SJSA1 (cell line): ENCODE results near the gene PARP2. TPM values are rescaled to one million over a fixed set of nuclear protein-coding genes. Genes with fewer than 3 reads are reported as not detected.
"Not testable (repeated sequence)": the region's sequence is repeated elsewhere in the genome, so short reads cannot be mapped to it uniquely, and the experiment has no call there.

Experiments
- DNase-seq, 2 experiments: peaks; one replicate each; pipeline ENCODE4 v3.0.0-alpha.2; 2015 to 2020; ENCODE audit warnings: low spot score in 2 of 2, low read depth in 1 of 2
- H3K27ac ChIP-seq: fragments of 250-450 bp; sonication (Bioruptor Pico); 2 replicates; pipeline ENCODE4 v1.5.1; 2020; ENCODE audit warnings: mild to moderate bottlenecking, moderate library complexity
- H3K27me3 ChIP-seq: fragments of 250-450 bp; sonication (Bioruptor Pico); replicated peaks from 2 replicates; pipeline ENCODE4 v1.5.1; 2020; ENCODE audit warnings: mild to moderate bottlenecking, moderate library complexity
- H3K36me3 ChIP-seq: fragments of 250-450 bp; sonication (Bioruptor Pico); 2 replicates; pipeline ENCODE4 v1.5.1; 2020; ENCODE audit warnings: mild to moderate bottlenecking
- H3K4me1 ChIP-seq: fragments of 250-450 bp; sonication (Bioruptor Pico); replicated peaks from 2 replicates; pipeline ENCODE4 v1.6.1; 2021; ENCODE audit warnings: mild to moderate bottlenecking
- H3K4me3 ChIP-seq: fragments of 250-450 bp; sonication (Bioruptor Pico); 2 replicates; pipeline ENCODE4 v1.5.1; 2020; ENCODE audit warnings: mild to moderate bottlenecking
- H3K9me3 ChIP-seq: fragments of 250-450 bp; sonication (Bioruptor Pico); replicated peaks from 2 replicates; pipeline ENCODE4 v1.5.1; 2020; ENCODE audit warnings: mild to moderate bottlenecking
- total RNA-seq: library from RNA; depleted of rRNA; stranded (reverse); fragments of >200 nt; shearing (Covaris generic); gene quantifications from 2 replicates; pipeline ENCODE4 v1.2.3, GENCODE V29; 2014

The PARP2 gene
- total RNA-seq, 1 experiment from 2014 or later, result 34.2 TPM

DNA sequence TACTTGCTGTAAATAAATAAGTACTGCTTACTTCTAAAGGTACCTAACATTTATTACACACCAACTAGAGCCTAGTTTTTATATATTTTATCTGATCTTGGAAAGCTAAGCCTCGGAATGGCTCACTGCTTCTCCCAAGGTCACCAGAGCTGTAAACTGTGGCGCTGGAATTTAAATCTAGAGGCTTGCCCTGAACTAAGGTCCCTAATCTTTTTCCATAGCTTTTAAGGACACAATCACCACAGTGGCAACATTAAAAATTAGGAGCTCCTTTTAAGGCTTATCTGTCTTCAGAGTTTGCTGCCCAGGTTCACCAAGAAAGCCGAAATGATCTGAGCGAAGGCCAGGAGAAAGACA is 11.0 kb upstream of the PARP2 start:
- H3K4me1 ChIP-seq, result no peaks in the 10 kb centered on the region; the same call in 1 of the 2 replicates
- peak overlapping the region; percentile 44 for H3K4me3 ChIP-seq
- peak overlapping the region; percentile 64 for H3K27ac ChIP-seq
- peaks cover 17% of the 10 kb centered on the region; the same call in 1 of the 2 replicates for H3K36me3 ChIP-seq
- H3K9me3 ChIP-seq, result no peaks in the 10 kb centered on the region
- no peaks in the 10 kb centered on the region for H3K27me3 ChIP-seq
- DNase-seq, result no peak

DNA sequence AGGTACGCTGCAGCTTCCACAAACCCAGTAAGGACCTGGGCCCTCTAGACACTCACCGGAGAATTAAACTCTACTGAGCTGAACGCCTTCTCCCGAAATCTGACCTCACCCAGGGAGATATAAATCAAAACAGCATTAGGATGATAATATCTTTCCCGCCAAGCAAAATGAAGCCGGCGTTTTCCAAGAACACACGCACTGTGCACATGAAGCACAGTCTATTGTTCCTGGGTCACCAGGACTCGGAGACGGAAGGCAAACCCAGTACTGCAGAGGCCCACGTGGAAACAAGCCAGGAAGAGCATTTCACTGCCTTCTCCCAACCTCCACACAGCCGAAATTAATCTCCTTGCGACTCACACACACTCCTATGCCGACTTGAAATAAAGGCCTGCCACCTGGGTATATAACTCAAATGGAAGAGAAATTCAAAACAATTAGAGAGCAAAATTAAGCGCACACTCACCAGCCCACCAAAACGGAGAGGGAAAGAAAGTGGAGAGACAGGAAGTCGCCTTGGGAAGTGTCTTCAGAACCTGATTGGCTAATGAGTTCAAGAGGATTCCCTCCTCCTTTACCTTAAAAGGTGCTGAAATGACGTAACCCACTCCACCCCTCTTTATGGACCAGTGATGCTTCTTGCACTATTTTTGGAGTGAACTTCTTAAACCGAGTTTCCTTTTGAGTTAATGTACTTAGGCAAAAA is 10.5 kb upstream of the PARP2 start, which contains the start of gene CCNB1IP1:
Gene CCNB1IP1 (minus strand): TSS at position 492 of the 706 bp plus-strand sequence. CDS start 16,756 bp downstream, outside the sequence.
- Histone ChIP-seq H3K36me3 (peaks cover 12% of the 10 kb centered on the region; the same call in 1 of the 2 replicates), H3K27me3 (no peaks in the 10 kb centered on the region), H3K9me3 (no peaks in the 10 kb centered on the region), H3K4me3 (peak within 1 kb of the TSS; percentile 44), H3K4me1 (no peaks in the 10 kb centered on the region), H3K27ac (peak within 1 kb of the TSS; percentile 64)
- DNase-seq, result peak; percentile 62 to 87

DNA sequence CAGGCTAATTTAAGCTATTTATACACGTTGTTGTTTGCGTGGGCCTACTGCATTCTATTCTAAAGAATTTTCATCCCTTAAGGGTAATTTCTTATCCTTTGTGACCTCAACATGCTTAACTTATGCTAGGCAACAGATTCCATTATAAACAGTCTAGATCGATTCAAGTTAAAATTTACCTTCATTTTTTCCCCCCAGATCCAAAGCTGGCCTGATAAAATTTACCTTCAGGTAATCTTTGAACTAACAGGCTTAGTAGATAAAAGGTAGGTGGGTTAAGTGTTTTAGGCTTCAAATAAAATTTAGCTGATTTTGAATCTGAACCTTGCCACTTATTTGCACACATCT is 10.0 kb upstream of the PARP2 start:
- Histone ChIP-seq H3K4me3 (peak overlapping the region; percentile 44), H3K36me3 (peaks cover 9% of the 10 kb centered on the region; the same call in 1 of the 2 replicates), H3K27me3 (no peaks in the 10 kb centered on the region), H3K4me1 (no peaks in the 10 kb centered on the region), H3K9me3 (no peaks in the 10 kb centered on the region), H3K27ac (peak overlapping the region; percentile 0; the same call in 1 of the 2 replicates)
- DNase-seq, result no peak

DNA sequence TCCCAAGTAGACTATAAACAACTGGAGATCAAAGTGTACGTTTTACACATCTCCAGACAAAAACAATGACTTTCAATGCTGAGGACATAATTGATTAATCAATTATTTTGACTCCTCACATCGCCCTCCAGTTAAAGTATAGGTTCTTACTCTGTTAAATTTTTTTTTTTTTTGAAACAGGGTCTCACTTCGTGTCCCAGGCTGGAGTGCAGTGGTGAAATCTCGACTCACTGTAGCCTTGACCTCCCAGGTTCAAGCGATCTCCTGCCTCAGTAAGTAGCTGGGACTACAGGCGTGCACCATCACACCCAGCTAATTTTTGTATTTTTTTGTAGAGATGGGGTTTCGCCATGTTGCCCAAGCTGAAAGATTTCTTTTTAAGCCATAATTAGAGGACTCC is 9.4 kb upstream of the PARP2 start:
- Histone ChIP-seq H3K27ac (no peak overlapping the region), H3K4me1 (no peaks in the 10 kb centered on the region), H3K36me3 (peaks cover 3% of the 10 kb centered on the region; the same call in 1 of the 2 replicates), H3K27me3 (no peaks in the 10 kb centered on the region), H3K9me3 (no peaks in the 10 kb centered on the region), H3K4me3 (no peak overlapping the region)
- no peak for DNase-seq

DNA sequence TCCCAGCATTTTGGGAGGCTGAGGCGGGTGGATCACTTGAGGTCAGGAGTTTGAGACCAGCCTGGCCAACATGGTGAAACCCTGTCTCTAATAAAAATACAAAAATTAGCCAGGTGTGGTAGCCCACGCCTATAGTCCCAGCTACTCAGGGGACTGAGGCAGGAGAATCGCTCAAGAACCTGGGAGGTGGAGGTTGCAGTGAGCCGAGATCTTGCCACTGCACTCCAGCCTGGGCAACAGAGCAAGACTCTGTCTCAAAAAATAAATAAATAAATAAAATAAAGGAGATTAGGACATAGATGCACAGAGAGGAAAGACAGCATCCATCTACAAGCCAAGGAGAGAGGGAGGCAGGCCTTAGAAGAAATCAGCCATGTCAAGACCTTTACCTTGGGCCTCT is 2.4 kb upstream of the PARP2 start:
- not testable (repeated sequence) for H3K4me1 ChIP-seq, DNase-seq, H3K9me3 ChIP-seq, H3K4me3 ChIP-seq, H3K27ac ChIP-seq, H3K27me3 ChIP-seq
- H3K36me3 ChIP-seq, result peaks cover 14% of the 10 kb centered on the region

DNA sequence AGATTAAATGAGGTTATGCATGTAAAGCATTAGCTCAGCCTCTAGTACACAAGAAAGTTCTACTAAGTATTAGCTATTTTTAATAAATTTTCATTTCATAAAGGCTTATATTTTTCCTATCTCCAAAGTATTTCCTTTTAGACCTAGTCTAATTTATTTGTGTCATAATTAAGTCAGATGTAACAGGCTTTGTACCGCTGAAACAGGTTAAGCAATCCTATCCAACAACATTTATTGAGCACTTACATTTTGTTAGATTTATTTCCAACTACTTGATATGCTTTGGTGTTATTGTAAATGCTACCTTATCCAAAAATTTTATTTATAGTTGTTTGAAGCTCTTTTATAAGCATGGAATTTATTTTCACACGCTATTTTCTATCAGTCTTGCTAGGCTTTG is 1.8 kb upstream of the PARP2 start:
- H3K27ac ChIP-seq, result peak overlapping the region; percentile 84

DNA sequence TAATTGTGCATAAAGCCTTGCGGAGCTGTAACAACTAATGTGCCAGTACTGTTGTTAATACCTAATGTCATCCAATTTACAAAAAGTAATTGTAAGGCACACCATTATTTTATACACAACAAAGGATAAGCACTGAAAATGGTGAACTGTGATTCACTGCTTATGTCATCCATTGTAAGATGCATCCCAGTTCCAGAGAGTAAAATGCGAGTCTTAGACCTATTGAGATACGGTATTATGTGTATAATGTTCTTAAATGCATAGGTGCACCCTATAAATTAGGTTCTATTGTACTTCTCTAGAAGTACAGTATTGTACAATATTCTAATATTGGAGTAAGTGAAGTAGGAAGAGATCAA is 406 bp downstream of the PARP2 start:
- peaks cover 30% of the 10 kb centered on the region for H3K36me3 ChIP-seq
- H3K27me3 ChIP-seq, result no peaks in the 10 kb centered on the region
- no peak for DNase-seq
- H3K27ac ChIP-seq, result peak overlapping the region; percentile 82
- H3K4me3 ChIP-seq, result peak overlapping the region; percentile 53
- H3K4me1 ChIP-seq, result no peaks in the 10 kb centered on the region
- H3K9me3 ChIP-seq, result no peaks in the 10 kb centered on the region

More for the DNA sequence above, 1.8 kb upstream of the PARP2 start:
- Histone ChIP-seq H3K4me1 (no peaks in the 10 kb centered on the region), H3K9me3 (no peaks in the 10 kb centered on the region), H3K27me3 (no peaks in the 10 kb centered on the region), H3K4me3 (peak overlapping the region; percentile 47), H3K36me3 (peaks cover 17% of the 10 kb centered on the region)
- no peak for DNase-seq

DNA sequence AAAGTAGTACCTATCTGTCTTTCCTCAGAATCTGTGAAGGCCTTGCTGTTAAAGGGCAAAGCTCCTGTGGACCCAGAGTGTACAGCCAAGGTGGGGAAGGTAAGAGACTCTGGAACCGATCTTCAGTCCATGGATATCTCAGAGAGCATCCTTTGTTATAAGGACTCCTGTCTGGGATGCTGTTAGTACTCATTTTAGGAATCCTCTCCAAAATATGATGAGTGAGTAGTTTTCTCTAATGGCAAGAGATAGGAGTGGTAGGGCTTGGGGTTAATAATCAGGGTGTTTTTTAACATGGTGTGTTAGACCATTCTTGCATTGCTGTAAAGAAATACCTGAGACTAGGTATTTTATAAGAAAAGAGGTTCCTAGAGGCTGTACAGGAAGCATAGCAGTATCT is 1.9 kb downstream of the PARP2 start:
- H3K4me1 ChIP-seq, result no peaks in the 10 kb centered on the region
- no peak overlapping the region for H3K4me3 ChIP-seq
- no peak overlapping the region for H3K27ac ChIP-seq
- no peaks in the 10 kb centered on the region for H3K9me3 ChIP-seq
- no peak for DNase-seq
- no peaks in the 10 kb centered on the region for H3K27me3 ChIP-seq
- H3K36me3 ChIP-seq, result peaks cover 37% of the 10 kb centered on the region

DNA sequence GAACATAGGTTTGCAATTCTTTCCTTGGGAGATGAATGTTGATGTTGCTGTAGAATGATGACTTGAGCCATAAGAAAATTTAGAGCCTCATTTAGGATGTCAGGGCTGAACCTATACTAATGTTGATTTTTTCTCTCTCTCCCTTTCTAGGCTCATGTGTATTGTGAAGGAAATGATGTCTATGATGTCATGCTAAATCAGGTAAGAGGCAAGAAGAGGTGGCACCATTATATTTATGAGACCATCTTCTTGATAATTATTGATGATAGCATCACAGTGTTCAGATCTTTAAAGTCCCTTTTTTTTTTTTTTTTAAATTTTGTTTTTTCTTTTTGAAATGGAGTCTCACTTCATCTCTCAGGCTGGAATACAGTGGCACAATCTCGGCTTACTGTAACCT is 3.3 kb downstream of the PARP2 start:
- DNase-seq, result no peak
- Histone ChIP-seq H3K9me3 (no peaks in the 10 kb centered on the region), H3K4me1 (peaks cover 5% of the 10 kb centered on the region; the same call in 1 of the 2 replicates), H3K27me3 (no peaks in the 10 kb centered on the region), H3K36me3 (peaks cover 49% of the 10 kb centered on the region), H3K27ac (no peak overlapping the region), H3K4me3 (no peak overlapping the region)

DNA sequence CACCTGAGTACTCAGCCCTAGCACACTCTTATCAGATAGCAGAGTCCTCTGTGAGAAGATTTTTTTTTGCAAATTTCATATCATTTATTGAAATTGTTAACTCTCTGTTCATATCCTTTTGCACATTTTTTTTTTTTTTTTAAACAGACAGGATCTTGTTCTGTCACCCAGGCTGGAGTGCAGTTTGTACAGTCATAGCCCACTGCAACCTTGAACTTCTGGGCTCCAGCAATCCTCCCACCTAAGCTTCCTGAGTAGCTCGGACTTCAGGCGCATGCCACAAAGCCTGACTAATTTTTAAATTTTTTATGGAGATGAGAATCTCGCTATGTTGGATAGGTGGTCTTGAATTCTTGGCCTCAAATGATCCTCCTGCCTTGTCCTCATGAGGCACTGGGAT is 4.3 kb downstream of the PARP2 start:
- Histone ChIP-seq H3K4me3 (no peak overlapping the region), H3K4me1 (peaks cover 5% of the 10 kb centered on the region; the same call in 1 of the 2 replicates), H3K27ac (no peak overlapping the region), H3K27me3 (no peaks in the 10 kb centered on the region), H3K9me3 (no peaks in the 10 kb centered on the region), H3K36me3 (peaks cover 59% of the 10 kb centered on the region)
- no peak for DNase-seq

DNA sequence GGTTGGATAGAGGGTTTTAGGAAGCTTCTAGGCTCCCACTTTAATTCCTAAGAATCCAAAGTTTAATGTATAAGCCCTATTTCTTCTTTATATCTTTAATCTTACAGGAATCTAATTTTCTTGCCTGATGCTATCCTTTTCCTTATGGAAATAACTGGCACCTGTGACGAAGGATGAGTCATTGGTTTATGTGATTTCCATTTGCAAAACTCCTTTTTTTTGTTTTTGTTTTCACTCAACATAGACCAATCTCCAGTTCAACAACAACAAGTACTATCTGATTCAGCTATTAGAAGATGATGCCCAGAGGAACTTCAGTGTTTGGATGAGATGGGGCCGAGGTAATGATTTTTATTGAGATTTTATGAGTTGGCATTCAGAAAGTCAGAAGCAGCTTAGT is 6.8 kb downstream of the PARP2 start:
- Histone ChIP-seq H3K36me3 (peaks cover 76% of the 10 kb centered on the region), H3K27me3 (no peaks in the 10 kb centered on the region), H3K9me3 (no peaks in the 10 kb centered on the region), H3K4me3 (no peak overlapping the region), H3K27ac (no peak overlapping the region), H3K4me1 (peaks cover 5% of the 10 kb centered on the region; the same call in 1 of the 2 replicates)
- DNase-seq, result peak in 1 of 2 experiments; percentile 9

DNA sequence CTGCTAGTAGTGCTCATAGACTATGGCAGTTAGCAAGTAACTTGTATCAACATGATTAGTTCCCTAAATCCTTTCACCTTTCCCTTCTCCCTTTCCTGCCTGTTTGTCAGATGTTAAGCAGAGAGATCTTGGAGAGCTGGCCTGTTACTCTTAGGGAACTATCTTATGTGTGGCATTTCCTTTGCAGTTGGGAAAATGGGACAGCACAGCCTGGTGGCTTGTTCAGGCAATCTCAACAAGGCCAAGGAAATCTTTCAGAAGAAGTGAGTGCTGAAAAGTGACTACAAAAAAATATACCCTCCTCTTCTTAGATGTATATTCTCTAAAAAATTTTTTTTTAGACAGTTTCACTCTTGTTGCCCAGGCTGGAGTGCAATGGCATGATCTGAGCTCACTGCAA is 7.4 kb downstream of the PARP2 start:
- Histone ChIP-seq H3K27ac (no peak overlapping the region), H3K9me3 (no peaks in the 10 kb centered on the region), H3K36me3 (peaks cover 75% of the 10 kb centered on the region), H3K4me1 (peaks cover 5% of the 10 kb centered on the region; the same call in 1 of the 2 replicates), H3K4me3 (no peak overlapping the region), H3K27me3 (no peaks in the 10 kb centered on the region)
- no peak for DNase-seq

DNA sequence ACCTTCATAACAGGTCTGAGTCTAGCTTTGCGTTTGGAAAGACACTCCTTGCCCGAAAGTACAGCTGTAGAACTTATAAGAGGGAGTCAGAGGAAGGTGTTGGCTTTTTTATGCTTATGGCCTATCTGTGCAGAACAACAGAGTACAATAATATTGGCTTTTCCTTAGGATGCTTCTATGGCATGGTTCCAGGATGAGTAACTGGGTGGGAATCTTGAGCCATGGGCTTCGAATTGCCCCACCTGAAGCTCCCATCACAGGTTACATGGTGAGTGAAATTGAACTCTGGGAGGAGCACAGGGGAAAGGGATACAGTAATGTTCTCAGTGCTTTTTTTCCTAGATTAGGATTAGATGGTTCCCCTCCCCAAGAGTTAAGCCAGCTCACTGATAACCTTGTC is 13.0 kb downstream of the PARP2 start:
- Histone ChIP-seq H3K9me3 (no peaks in the 10 kb centered on the region), H3K4me3 (no peak overlapping the region), H3K27me3 (no peaks in the 10 kb centered on the region), H3K27ac (no peak overlapping the region), H3K4me1 (no peaks in the 10 kb centered on the region), H3K36me3 (peaks cover 79% of the 10 kb centered on the region)
- DNase-seq, result no peak

DNA sequence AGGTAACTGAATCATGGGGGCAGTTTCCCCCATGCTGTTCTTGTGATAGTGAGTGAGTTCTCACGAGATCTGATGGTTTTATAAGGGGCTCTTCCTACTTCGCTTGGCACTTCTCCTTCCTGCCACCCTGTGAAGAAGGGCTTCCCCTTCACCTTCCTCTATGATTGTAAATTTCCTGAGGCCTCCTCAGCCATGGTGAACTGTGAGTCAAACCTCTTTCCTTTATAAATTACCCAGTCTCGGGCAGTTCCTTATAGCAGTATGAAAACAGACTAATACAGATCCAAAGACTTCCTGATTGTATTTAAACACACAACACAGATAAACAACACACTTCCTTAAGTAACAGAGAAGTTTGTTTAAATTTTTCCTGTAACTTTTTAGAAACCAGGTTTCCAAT is 15.0 kb downstream of the PARP2 start:
- not testable (repeated sequence) for H3K27ac ChIP-seq, H3K4me3 ChIP-seq, H3K4me1 ChIP-seq, DNase-seq, H3K9me3 ChIP-seq, H3K27me3 ChIP-seq
- peaks cover 60% of the 10 kb centered on the region for H3K36me3 ChIP-seq

DNA sequence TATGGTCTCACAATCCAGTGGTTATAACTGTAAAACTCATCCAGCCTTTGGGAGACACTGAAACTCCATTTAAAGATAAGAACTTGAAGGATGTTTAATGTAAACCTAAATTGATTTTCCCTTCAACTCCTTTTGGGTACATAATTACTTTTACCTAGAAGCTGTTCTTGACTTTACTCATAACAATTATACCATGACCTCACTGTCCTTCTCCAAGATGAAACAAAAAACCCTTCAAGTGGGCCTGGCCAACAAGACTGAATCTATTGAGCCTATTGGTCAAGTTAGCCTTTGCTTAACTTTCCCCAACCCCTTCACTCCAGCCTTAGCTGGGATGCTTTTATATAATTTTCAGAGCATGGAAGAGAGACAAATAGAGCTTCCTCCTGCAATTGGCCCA is 22.5 kb downstream of the PARP2 start:
- Histone ChIP-seq H3K4me1 (no peaks in the 10 kb centered on the region), H3K9me3 (no peaks in the 10 kb centered on the region; the same call in 1 of the 2 replicates), H3K27ac (no peak overlapping the region), H3K4me3 (no peak overlapping the region), H3K27me3 (no peaks in the 10 kb centered on the region), H3K36me3 (peaks cover 25% of the 10 kb centered on the region)
- DNase-seq, result no peak
